Measurements from ENCODE around the gene CDK14.

Gene CDK14

GRCh38 chr7:91098566-91098965 lies 502.4 kb downstream of the CDK14 start:
- DNase-seq (ENCODE audit: low spot score): no peak

GRCh38 chr7:91103363-91103762 lies 507.2 kb downstream of the CDK14 start:
- DNase-seq (ENCODE audit: low spot score): no peak

- DNase-seq (ENCODE audit: low spot score): no peak
These were observed 511.3 kb downstream of the CDK14 start for GRCh38 chr7:91107460-91107859.

GRCh38 chr7:91109200-91109599 lies 513.1 kb downstream of the CDK14 start:
- DNase-seq (ENCODE audit: low spot score): no peak

- peak; percentile 8 for DNase-seq (ENCODE audit: low spot score)
These were observed 516.8 kb downstream of the CDK14 start for GRCh38 chr7:91112902-91113341.

GRCh38 chr7:91114232-91114631 lies 518.1 kb downstream of the CDK14 start:
- DNase-seq (ENCODE audit: low spot score): no peak

- DNase-seq (ENCODE audit: low spot score): no peak
These were observed 530.6 kb downstream of the CDK14 start for GRCh38 chr7:91126762-91127161.

- DNase-seq (ENCODE audit: low spot score): no peak
These were observed 531.2 kb downstream of the CDK14 start for GRCh38 chr7:91127325-91127724.

GRCh38 chr7:91127959-91128358 lies 531.8 kb downstream of the CDK14 start:
- DNase-seq (ENCODE audit: low spot score): no peak

GRCh38 chr7:91128683-91129348 lies 532.7 kb downstream of the CDK14 start:
- no peak for DNase-seq (ENCODE audit: low spot score)

- DNase-seq (ENCODE audit: low spot score): no peak
These were observed 539.2 kb downstream of the CDK14 start for GRCh38 chr7:91135300-91135699.

- DNase-seq (ENCODE audit: low spot score): no peak
These were observed 539.7 kb downstream of the CDK14 start for GRCh38 chr7:91135703-91136430.

GRCh38 chr7:91137153-91137787 lies 541.1 kb downstream of the CDK14 start:
- no peak for DNase-seq (ENCODE audit: low spot score)

- no peak for DNase-seq (ENCODE audit: low spot score)
These were observed 541.8 kb downstream of the CDK14 start for GRCh38 chr7:91137788-91138368.

GRCh38 chr7:91140286-91140685 lies 544.2 kb downstream of the CDK14 start:
- DNase-seq (ENCODE audit: low spot score): no peak

- no peak for DNase-seq (ENCODE audit: low spot score)
These were observed 544.9 kb downstream of the CDK14 start for GRCh38 chr7:91140982-91141381.

GRCh38 chr7:91142743-91143142 lies 546.6 kb downstream of the CDK14 start:
- no peak for DNase-seq (ENCODE audit: low spot score)

GRCh38 chr7:91149341-91150246 lies 553.5 kb downstream of the CDK14 start:
- no peak for DNase-seq (ENCODE audit: low spot score)

GRCh38 chr7:91151916-91152315 lies 555.8 kb downstream of the CDK14 start:
- no peak for DNase-seq (ENCODE audit: low spot score)

- peak; percentile 2 for DNase-seq (ENCODE audit: low spot score)
These were observed 560.4 kb downstream of the CDK14 start for GRCh38 chr7:91156316-91157185.

Measured in GM03348 (cell line).